ENCODE measurements around the gene MMRN2. TPM values are rescaled to one million over a fixed set of nuclear protein-coding genes. Genes with fewer than 3 reads are reported as not detected.
"Not testable (repeated sequence)": the region's sequence is repeated elsewhere in the genome, so short reads cannot be mapped to it uniquely, and the experiment has no call there.

The MMRN2 gene
- total RNA-seq, 4 donors from 2014 or later, result 23.0 to 45.1 (median 28.4) TPM

- no peaks in the 10 kb centered on the region for H3K9me3 ChIP-seq
- H3K4me3 ChIP-seq (replicated peaks in 1 of 3), result no peak overlapping the region
- intact Hi-C loops (cut with DNase I), result no loop called here
- no peak for DNase-seq
- H3K4me1 ChIP-seq, result peaks cover 7 to 29% of the 10 kb centered on the region in 2 donors
- WGBS, 2 donors, result 85 to 88% methylated on average over 7 of the region's 7 CpGs
- H3K36me3 ChIP-seq, result no peaks in the 10 kb centered on the region
- TF ChIP-seq POLR2A (IDR thresholded peaks at IDR 0.05) (no peak), CTCF (IDR thresholded peaks at IDR 0.05) (no peak)
- H3K27ac ChIP-seq, result no peak overlapping the region
- no peaks in the 10 kb centered on the region for H3K27me3 ChIP-seq
These were observed 5.3 kb downstream of the MMRN2 start for GRCh38 chr10:86952106-86952505.

GRCh38 chr10:86951184-86951761 lies 6.1 kb downstream of the MMRN2 start:
- no peak for TF ChIP-seq POLR2A (IDR thresholded peaks at IDR 0.05)
- TF ChIP-seq CTCF (IDR thresholded peaks at IDR 0.05), result no peak
- peaks cover 7 to 26% of the 10 kb centered on the region in 2 donors for H3K4me1 ChIP-seq
- DNase-seq, result no peak
- H3K27ac ChIP-seq, result no peak overlapping the region
- H3K4me3 ChIP-seq (replicated peaks in 1 of 3), result no peak overlapping the region
- H3K36me3 ChIP-seq, result no peaks in the 10 kb centered on the region
- no peaks in the 10 kb centered on the region for H3K27me3 ChIP-seq
- intact Hi-C loops (cut with DNase I), result no loop called here
- no peaks in the 10 kb centered on the region for H3K9me3 ChIP-seq

GRCh38 chr10:86950349-86950748 lies 7.1 kb downstream of the MMRN2 start:
- Histone ChIP-seq H3K27me3 (no peaks in the 10 kb centered on the region), H3K4me3 (replicated peaks in 1 of 3) (no peak overlapping the region), H3K27ac (no peak overlapping the region), H3K36me3 (no peaks in the 10 kb centered on the region), H3K4me1 (peaks cover 7 to 29% of the 10 kb centered on the region in 2 donors), H3K9me3 (no peaks in the 10 kb centered on the region)
- no peak for TF ChIP-seq CTCF (IDR thresholded peaks at IDR 0.05)
- no peak for TF ChIP-seq POLR2A (IDR thresholded peaks at IDR 0.05)
- 62 to 64% methylated on average over 1 of the region's 1 CpG for WGBS, 2 donors
- intact Hi-C loops (cut with DNase I), result no loop called here
- no peak for DNase-seq

- 88 to 97% methylated on average over 4 of the region's 4 CpGs for WGBS, 2 donors
- H3K36me3 ChIP-seq; DNase-seq; H3K9me3 ChIP-seq; H3K27me3 ChIP-seq; H3K27ac ChIP-seq; H3K4me3 ChIP-seq (replicated peaks in 1 of 3); intact Hi-C loops (cut with DNase I): not testable (repeated sequence)
- peaks cover 0 to 18% of the 10 kb centered on the region in 2 donors for H3K4me1 ChIP-seq
These were observed 9.6 kb downstream of the MMRN2 start for GRCh38 chr10:86947806-86948205.

GRCh38 chr10:86946213-86947155 lies 10.9 kb downstream of the MMRN2 start:
- Histone ChIP-seq H3K9me3 (no peaks in the 10 kb centered on the region), H3K27me3 (no peaks in the 10 kb centered on the region), H3K36me3 (no peaks in the 10 kb centered on the region), H3K4me3 (replicated peaks in 1 of 3) (no peak overlapping the region), H3K27ac (no peak overlapping the region), H3K4me1 (peaks cover 0 to 24% of the 10 kb centered on the region in 2 donors)
- TF ChIP-seq POLR2A (IDR thresholded peaks at IDR 0.05), result no peak
- TF ChIP-seq CTCF (IDR thresholded peaks at IDR 0.05), result no peak
- 72 to 74% methylated on average over 8 to 11 of the region's 13 CpGs for WGBS, 2 donors
- DNase-seq, result peak; percentile 69 to 78
- intact Hi-C loops (cut with DNase I), result no loop called here

All from thyroid gland (tissue), 4 donors.